PC-3 (cell line): ENCODE data around the gene GPANK1. TPM values are rescaled to one million over a fixed set of nuclear protein-coding genes. Genes with fewer than 3 reads are reported as not detected.

ENCODE experiments used
- ATAC-seq: fragments of 200-7000 bp; cut with Tn5 transposase; 2 replicates; pipeline ENCODE4 v1.9.1; 2020; ENCODE audit warnings: mild to moderate bottlenecking, moderate library complexity
- BruUV-seq: library from RNA; stranded (reverse); fragments of 400-500 nt; replicated peaks from 2 replicates; lab custom pipeline; 2021; lab: Mats Ljungman, UMichigan
- CTCF ChIA-PET: fragments of 300-600 bp; sonication (Branson Sonifier 250); formaldehyde crosslinking; loops from one replicate; lab custom pipeline; 2022; ENCODE audit warnings: antibody characterized with exemption; lab: Charles Lee
- POLR2A ChIA-PET: fragments of 300-600 bp; sonication (Branson Sonifier 250); formaldehyde crosslinking; loops from one replicate; lab custom pipeline; 2022; ENCODE audit warnings: antibody characterized with exemption; ENCODE audit not compliant: unreplicated experiment; lab: Charles Lee
- DNase-seq: peaks from one replicate; pipeline ENCODE4 v3.0.0-alpha.2; 2015
- H2AFZ ChIP-seq: fragments of 300-600 bp; sonication (generic); 2 replicates; pipeline ENCODE4 v1.6.0; 2016; ENCODE audit warnings: antibody characterized with exemption, low read length
- H3F3A ChIP-seq: fragments of 300-600 bp; sonication (generic); one replicate; pipeline ENCODE4 v1.6.0; 2017; ENCODE audit warnings: antibody characterized with exemption, low read length, control low read depth, mild to moderate bottlenecking; ENCODE audit not compliant: unreplicated experiment
- H3K27ac ChIP-seq: fragments of 300-600 bp; sonication (generic); 2 replicates; pipeline ENCODE4 v1.5.1; 2016; ENCODE audit warnings: mild to moderate bottlenecking, low read length
- H3K27me3 ChIP-seq: fragments of 300-600 bp; sonication (generic); 2 replicates; pipeline ENCODE4 v1.6.1; 2016; ENCODE audit warnings: low read length, mixed read lengths
- H3K36me3 ChIP-seq: fragments of 300-600 bp; sonication (generic); 2 replicates; pipeline ENCODE4 v1.6.1; 2016; ENCODE audit warnings: low read depth, mixed run types, low read length, mixed read lengths
- H3K4me1 ChIP-seq: fragments of 300-600 bp; sonication (generic); 2 replicates; pipeline ENCODE4 v1.5.1; 2016; ENCODE audit warnings: low read length; ENCODE audit not compliant: insufficient read depth
- H3K4me2 ChIP-seq: fragments of 300-600 bp; sonication (generic); 2 replicates; pipeline ENCODE4 v1.6.0; 2016; ENCODE audit warnings: low read length
- H3K4me3 ChIP-seq: fragments of 300-600 bp; sonication (generic); 2 replicates; pipeline ENCODE4 v1.5.1; 2016; ENCODE audit warnings: mild to moderate bottlenecking, low read length, mixed read lengths
- H3K79me2 ChIP-seq: fragments of 300-600 bp; sonication (generic); 2 replicates; pipeline ENCODE4 v1.6.1; 2017; ENCODE audit warnings: low read length, mixed read lengths
- H3K9ac ChIP-seq: fragments of 300-600 bp; sonication (generic); 2 replicates; pipeline ENCODE4 v1.6.0; 2016; ENCODE audit warnings: mild to moderate bottlenecking, low read length
- H3K9me2 ChIP-seq: fragments of 300-600 bp; sonication (generic); replicated peaks from 2 replicates; pipeline ENCODE4 v1.6.1; 2016; ENCODE audit warnings: mixed run types, low read length, mixed read lengths
- H3K9me3 ChIP-seq: fragments of 300-600 bp; sonication (generic); 2 replicates; pipeline ENCODE4 v1.6.1; 2016; ENCODE audit warnings: low read length, mixed read lengths
- H4K20me1 ChIP-seq: fragments of 300-600 bp; sonication (generic); 2 replicates; pipeline ENCODE4 v1.6.1; 2016; ENCODE audit warnings: low read length, mixed read lengths
- EZH2 ChIP-seq: fragments of 300-600 bp; sonication (generic); IDR thresholded peaks from one replicate; pipeline ENCODE4 v1.6.1; 2017; ENCODE audit warnings: antibody characterized with exemption, mild to moderate bottlenecking, low read length; ENCODE audit not compliant: unreplicated experiment
- EZH2phosphoT487 ChIP-seq: fragments of 300-600 bp; sonication (generic); IDR thresholded peaks from 2 replicates; pipeline ENCODE4 v1.6.1; 2018; ENCODE audit warnings: mild to moderate bottlenecking, antibody characterized with exemption, low read length, borderline replicate concordance
- intact Hi-C: fragments of 100-400 bp; cut with micrococcal nuclease; formaldehyde crosslinking; loops from 2 replicates; pipeline ENCODE4 v1.9.0; 2023
- total RNA-seq: library from RNA; depleted of rRNA; stranded (reverse); fragments of >200 nt; gene quantifications from 2 replicates; pipeline ENCODE4 v1.2.3, GENCODE V29; 2014
- TF ChIP-seq, protein P1 (sequence below): fragments of 300-600 bp; sonication (generic); conservative IDR thresholded peaks from 2 replicates; pipeline ENCODE4 v1.5.1; 2017; ENCODE audit warnings: antibody characterized with exemption, low read depth, mild to moderate bottlenecking, low read length

GPANK1 gene
- total RNA-seq, 1 experiment from 2014 or later, result 11.8 TPM

DNA sequence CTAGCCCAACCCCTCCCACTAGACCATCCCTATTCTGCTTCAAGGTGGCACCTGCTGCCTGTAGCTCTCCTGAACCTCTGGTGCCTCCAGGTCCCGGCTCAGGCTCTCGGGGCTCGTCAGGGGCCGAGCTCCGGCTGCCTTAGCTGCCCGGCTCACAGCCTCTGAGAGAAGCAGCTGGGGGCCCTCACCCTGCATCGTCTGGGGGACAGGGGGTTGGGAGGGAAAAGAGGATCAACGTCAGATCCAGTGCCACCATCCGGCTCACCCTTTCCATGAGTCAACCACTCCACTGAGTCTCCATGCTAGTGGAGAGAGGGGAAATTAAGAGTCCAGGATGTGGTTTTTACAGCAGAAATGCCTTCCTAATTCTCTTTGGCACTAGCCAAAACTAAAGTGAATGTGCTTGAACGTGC is 25.3 kb downstream of the GPANK1 start:
- Histone ChIP-seq H3K4me2 (no peak overlapping the region), H3K9me2 (no peaks in the 10 kb centered on the region), H3K9me3 (no peaks in the 10 kb centered on the region), H3K27ac (no peak overlapping the region), H3K79me2 (no peaks in the 10 kb centered on the region), H3K4me1 (no peaks in the 10 kb centered on the region), H3K9ac (no peak overlapping the region), H3F3A (peaks cover 14% of the 10 kb centered on the region), H3K4me3 (no peak overlapping the region), H3K36me3 (peaks cover 52% of the 10 kb centered on the region), H3K27me3 (no peaks in the 10 kb centered on the region), H4K20me1 (no peaks in the 10 kb centered on the region), H2AFZ (no peak overlapping the region)
- CTCF ChIA-PET, result no interaction called here
- TF ChIP-seq EZH2phosphoT487 (no peak), EZH2 (no peak)
- TF ChIP-seq, protein P1, sequence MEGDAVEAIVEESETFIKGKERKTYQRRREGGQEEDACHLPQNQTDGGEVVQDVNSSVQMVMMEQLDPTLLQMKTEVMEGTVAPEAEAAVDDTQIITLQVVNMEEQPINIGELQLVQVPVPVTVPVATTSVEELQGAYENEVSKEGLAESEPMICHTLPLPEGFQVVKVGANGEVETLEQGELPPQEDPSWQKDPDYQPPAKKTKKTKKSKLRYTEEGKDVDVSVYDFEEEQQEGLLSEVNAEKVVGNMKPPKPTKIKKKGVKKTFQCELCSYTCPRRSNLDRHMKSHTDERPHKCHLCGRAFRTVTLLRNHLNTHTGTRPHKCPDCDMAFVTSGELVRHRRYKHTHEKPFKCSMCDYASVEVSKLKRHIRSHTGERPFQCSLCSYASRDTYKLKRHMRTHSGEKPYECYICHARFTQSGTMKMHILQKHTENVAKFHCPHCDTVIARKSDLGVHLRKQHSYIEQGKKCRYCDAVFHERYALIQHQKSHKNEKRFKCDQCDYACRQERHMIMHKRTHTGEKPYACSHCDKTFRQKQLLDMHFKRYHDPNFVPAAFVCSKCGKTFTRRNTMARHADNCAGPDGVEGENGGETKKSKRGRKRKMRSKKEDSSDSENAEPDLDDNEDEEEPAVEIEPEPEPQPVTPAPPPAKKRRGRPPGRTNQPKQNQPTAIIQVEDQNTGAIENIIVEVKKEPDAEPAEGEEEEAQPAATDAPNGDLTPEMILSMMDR, result no peak
- POLR2A ChIA-PET, result no interaction called here
- DNase-seq (peak; percentile 17), ATAC-seq (peak; percentile 29)
- no TSS peak for BruUV-seq
- intact Hi-C loops, result no loop called here

DNA sequence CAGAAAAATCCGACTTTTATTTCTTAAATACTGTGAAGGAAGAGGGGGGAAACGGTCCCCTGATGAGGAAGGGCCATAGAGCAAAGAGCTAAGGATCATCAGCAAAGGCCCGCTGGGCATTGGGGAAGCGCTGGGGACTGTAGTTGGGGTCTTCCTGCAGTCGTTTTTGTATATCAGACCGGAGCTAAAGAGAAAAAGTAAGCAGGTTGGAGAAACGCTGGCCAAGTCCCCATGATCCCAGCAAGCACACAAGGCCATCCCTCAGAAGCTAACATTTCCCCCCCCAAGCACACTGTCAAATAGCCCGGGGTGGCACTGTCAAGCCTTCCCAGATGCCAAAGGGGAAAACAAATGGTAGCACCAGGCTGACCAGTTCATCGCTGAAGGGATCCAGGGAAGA is 25.8 kb downstream of the GPANK1 start:
- no peak for TF ChIP-seq EZH2phosphoT487
- no peak for TF ChIP-seq EZH2
- TF ChIP-seq, protein P1, result no peak
- ATAC-seq (peak; percentile 21), DNase-seq (no peak)
- ChIA-PET POLR2A (no interaction called here), CTCF (no interaction called here)
- Histone ChIP-seq H3K9me3 (no peaks in the 10 kb centered on the region), H4K20me1 (peaks cover 2% of the 10 kb centered on the region; the same call in 1 of the 2 replicates), H3K9me2 (no peaks in the 10 kb centered on the region), H3K9ac (no peak overlapping the region), H3F3A (peaks cover 14% of the 10 kb centered on the region), H3K36me3 (peaks cover 56% of the 10 kb centered on the region), H2AFZ (no peak overlapping the region), H3K27ac (no peak overlapping the region), H3K4me3 (no peak overlapping the region), H3K27me3 (no peaks in the 10 kb centered on the region), H3K4me2 (no peak overlapping the region), H3K79me2 (no peaks in the 10 kb centered on the region), H3K4me1 (no peaks in the 10 kb centered on the region)
- intact Hi-C loops, result no loop called here
- BruUV-seq, result no TSS peak

DNA sequence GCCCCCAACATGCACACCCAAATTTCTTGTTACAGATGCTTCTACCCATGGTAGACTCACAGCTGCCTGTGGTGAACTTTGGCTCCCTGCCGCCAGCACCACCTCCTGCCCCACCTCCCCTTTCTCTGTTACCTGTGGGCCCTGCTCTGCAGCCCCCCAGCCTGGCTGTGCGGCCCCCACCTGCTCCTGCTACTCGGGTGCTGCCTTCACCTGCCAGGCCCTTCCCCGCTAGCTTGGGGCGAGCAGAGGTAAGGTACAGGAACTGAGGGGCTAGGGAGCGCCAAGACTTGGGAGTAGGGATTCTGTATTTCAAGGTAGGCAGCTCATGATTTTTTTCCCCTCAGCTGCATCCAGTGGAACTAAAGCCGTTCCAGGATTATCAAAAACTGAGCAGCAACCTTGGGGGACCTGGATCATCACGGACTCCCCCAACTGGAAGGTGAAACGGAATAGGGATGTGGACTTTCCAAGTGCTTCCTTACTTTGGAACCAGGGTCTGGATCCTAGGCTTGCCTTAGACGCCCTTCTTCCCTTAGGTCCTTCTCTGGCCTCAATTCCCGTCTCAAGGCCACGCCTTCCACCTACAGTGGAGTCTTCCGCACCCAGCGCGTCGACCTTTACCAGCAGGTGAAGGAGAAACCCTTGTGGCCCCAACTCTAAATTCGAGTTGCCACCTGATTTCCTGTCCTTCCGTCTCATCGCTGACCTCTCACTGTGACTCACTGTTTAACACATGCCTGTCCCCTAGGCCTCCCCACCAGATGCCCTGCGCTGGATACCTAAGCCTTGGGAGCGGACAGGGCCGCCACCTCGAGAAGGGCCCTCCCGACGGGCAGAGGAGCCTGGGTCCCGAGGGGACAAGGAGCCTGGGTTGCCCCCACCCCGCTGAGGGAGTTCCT is 27.9 kb downstream of the GPANK1 start:
- CTCF ChIA-PET, result no interaction called here
- POLR2A ChIA-PET, result interaction anchor here (0.8 kb wide), 1 partner anchor 15 kb away, joined by 6 read pairs; no protein-coding TSS in a partner anchor
- no peak overlapping the region for H2AFZ ChIP-seq
- H3K27me3 ChIP-seq, result no peaks in the 10 kb centered on the region
- H3K9me2 ChIP-seq, result no peaks in the 10 kb centered on the region
- H4K20me1 ChIP-seq, result peaks cover 3% of the 10 kb centered on the region; the same call in 1 of the 2 replicates
- H3K9me3 ChIP-seq, result no peaks in the 10 kb centered on the region
- DNase-seq, result no peak
- intact Hi-C loops, result no loop called here
- no TSS peak for BruUV-seq
- no peak overlapping the region for H3K4me3 ChIP-seq
- H3K79me2 ChIP-seq, result no peaks in the 10 kb centered on the region
- H3F3A ChIP-seq, result peaks cover 14% of the 10 kb centered on the region
- no peak overlapping the region for H3K4me2 ChIP-seq
- H3K4me1 ChIP-seq, result no peaks in the 10 kb centered on the region
- ATAC-seq, result peak; percentile 10; the same call in 1 of the 2 replicates
- H3K27ac ChIP-seq, result no peak overlapping the region
- H3K9ac ChIP-seq, result no peak overlapping the region
- H3K36me3 ChIP-seq, result peaks cover 68% of the 10 kb centered on the region
- TF ChIP-seq EZH2, result no peak
- TF ChIP-seq, protein P1, result no peak
- TF ChIP-seq EZH2phosphoT487, result no peak
